GM18517 (cell line): ENCODE results near the gene ANXA8.
"Not testable (repeated sequence)": the region's sequence is repeated elsewhere in the genome, so short reads cannot be mapped to it uniquely, and the experiment has no call there.

Experiments
- ATAC-seq: cut with Tn5 transposase; IDR thresholded peaks from one replicate; pipeline ENCODE4 v1.9.1; 2021; ENCODE audit warnings: mild to moderate bottlenecking, moderate library complexity; ENCODE audit not compliant: unreplicated experiment

Gene ANXA8, protein sequence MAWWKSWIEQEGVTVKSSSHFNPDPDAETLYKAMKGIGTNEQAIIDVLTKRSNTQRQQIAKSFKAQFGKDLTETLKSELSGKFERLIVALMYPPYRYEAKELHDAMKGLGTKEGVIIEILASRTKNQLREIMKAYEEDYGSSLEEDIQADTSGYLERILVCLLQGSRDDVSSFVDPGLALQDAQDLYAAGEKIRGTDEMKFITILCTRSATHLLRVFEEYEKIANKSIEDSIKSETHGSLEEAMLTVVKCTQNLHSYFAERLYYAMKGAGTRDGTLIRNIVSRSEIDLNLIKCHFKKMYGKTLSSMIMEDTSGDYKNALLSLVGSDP

DNA sequence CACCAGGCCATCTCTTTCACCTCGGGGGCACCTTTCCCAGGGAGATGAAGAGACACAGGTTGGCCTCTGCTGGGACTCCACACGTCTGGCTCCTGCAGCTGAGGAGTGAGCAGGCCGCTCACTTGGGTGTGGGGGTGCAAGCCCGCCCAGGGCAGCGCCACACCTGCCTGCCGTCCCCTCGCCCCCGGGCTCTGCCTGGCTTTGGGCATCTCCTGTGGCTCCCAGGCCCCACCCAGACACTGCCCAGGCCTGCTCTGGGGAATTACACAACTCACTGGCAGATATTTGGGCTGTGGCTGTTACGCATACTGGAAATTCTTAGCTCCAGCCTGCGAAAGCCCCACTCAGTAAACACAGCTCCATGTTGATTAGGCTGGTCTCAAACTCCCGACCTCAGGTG, at the start of gene ANXA8:
Gene ANXA8 (minus strand): TSS at position 193 of the 400 bp plus-strand sequence. CDS start 182 bp downstream, at position 11.
- ATAC-seq: not testable (repeated sequence)

DNA sequence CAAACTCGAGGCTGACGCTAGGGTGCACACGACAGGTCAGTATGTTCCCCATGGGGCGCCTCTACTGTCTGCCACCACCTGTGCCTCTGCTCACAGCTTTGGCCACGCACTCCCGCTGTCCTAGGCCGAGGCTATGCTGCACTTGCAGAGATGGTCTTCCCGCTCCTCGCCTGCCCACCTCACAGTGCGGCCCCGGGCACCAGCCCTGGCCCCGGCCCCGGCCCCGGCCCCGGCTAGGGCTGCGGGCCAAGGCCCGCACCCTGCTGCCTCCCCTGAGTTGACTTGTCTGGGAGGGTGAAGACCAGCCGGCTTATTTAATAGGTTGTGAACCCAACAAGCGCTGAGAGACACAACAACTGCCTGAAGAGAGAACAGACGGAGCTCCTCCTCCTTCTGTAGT, 39.6 kb upstream of the ANXA8 start, which contains the start of gene AGAP9:
Gene AGAP9 (minus strand): TSS at position 164 of the 400 bp plus-strand sequence. CDS start 112 bp downstream, at position 52.
- ATAC-seq: not testable (repeated sequence)

GRCh38 chr10:47502313-47502712, 18.4 kb upstream of the ANXA8 start:
- ATAC-seq: not testable (repeated sequence)

GRCh38 chr10:47494226-47494625, 10.3 kb upstream of the ANXA8 start:
- not testable (repeated sequence) for ATAC-seq

DNA sequence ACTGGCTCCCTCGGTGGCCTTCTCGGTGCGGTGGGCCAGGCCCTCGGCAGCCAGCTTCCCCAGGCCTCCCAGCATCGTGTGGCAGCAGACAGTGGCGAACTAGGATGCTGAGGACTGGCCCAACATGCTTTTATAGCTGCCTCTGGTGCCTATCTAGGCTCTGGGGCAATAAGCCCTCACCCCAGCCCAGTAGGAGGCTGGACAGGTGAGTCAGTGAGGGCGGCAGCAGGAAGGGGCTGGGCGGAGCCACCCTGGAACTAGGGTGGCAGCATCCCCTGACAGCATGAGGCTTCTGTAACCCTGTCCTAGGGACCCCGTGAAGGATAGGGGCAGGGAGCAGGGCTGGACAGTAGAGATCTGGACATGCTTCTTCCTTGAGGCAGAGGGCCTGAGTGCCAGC, 7.7 kb upstream of the ANXA8 start, which contains the start of gene FAM25G:
Gene FAM25G (minus strand): TSS at position 101 of the 400 bp plus-strand sequence. CDS start 26 bp downstream, at position 75.
- ATAC-seq: not testable (repeated sequence)

DNA sequence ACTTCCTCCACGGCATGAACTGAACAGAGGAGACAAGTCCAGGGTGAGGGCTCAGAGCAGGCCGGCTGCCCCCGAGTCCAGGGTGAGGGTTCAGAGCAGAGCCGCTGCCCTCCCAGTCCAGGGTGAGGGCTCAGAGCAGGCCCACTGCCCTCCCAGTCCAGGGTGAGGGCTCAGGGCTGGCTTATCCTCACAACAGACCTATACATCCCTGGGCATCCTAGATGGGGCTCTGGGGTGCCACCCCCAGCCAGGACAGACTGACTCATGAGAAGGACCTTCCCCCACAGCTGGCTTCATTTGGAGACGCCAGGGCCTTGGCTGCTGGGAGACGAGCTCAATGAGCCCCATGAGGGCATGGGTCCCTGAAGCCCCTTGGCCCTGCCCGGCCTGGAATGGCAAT, 5.7 kb upstream of the ANXA8 start:
- not testable (repeated sequence) for ATAC-seq

DNA sequence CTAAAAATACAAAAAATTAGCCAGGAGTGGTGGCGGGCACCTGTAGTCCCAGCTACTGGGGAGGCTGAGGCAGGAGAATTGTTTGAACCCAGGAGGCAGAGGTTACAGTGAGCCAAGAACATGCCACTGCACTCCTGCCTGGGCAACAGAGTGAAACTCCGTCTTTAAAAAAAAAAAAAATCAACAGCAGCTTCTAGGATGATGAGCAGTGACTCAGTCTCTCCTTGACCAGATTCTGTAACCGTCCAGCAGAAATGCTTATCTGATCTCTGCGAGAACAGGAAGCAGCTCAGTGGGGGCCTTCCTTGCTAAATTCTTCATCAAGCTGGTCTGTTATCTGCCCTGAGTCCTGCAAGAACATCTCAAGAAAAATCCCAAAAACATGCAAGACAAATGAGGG, 2.0 kb upstream of the ANXA8 start:
- not testable (repeated sequence) for ATAC-seq

- ATAC-seq: not testable (repeated sequence)
Measured at GRCh38 chr10:47484786-47485185, 871 bp upstream of the ANXA8 start.

DNA sequence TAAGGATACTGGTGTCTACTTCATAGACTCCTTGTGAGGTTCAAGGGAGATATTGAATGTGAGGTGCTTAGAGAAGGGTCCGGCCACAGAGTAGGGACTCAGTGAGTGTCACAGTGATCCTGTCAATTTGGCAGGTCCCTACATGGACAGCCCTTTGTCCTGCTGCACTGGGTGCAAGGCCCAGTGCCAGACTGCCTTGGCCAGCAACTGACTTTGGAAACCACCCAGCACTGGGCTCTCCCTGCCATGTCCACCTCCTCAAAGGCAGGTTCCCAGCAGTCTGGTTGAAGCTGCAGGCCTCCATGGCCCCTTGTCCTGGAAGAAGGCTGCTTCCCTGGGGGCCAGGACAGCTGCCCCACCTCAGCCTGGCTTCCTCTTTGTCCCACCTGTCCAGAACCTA, 1.5 kb downstream of the ANXA8 start:
- ATAC-seq: not testable (repeated sequence)

- ATAC-seq: not testable (repeated sequence)
Measured at GRCh38 chr10:47481768-47482181, 2.1 kb downstream of the ANXA8 start.

DNA sequence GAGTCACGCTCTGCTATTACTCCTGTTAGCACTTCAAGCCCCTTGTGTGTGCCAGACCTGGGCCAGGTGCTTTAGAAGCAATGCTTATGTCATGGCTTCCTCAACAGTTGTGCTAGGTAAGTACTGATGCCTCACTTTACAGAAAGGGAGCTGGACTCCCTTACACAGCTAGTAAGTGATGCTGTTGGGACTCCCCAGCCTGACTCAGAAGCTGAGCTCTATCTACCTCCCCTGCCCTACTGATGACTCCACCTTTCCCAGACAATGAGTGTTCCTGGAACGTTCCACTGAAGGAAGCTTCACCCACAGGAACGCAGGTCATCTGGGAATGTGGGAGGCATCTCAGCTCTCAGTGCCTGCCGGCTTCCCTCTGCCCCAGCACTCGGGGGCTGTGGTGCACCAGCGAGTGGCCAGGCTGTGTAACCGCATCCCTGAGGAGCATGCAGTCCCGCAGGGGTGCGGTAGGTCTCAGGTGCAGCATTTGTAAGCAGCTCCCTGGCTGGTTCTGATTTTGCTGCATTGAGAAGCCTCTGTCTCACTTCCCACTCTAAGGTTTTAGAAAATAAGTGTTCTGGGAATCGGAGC, 2.6 kb downstream of the ANXA8 start:
- not testable (repeated sequence) for ATAC-seq

DNA sequence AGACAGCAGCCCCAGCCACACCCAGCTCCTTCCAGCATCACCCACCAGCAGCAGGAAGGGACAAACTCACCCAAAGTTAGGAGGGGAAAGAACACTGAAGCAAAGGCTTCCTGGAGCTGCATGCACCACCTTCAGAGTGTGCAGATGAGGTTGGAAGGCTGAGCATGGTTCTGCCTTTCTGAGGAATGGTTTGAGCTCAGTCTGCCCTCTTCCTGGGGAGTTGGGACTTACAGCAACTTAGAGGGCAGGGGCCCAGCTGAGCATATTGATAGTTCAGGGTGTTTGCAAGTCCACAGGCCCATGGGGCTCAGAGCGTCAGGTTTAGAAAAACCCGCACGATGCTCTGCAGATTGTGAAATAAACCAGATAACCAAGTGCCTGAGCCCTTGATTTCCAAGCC, 3.8 kb downstream of the ANXA8 start:
- not testable (repeated sequence) for ATAC-seq

GRCh38 chr10:47478114-47478513, 5.8 kb downstream of the ANXA8 start:
- ATAC-seq: not testable (repeated sequence)

- ATAC-seq: not testable (repeated sequence)
Measured at GRCh38 chr10:47477078-47477477, 6.8 kb downstream of the ANXA8 start.

GRCh38 chr10:47475101-47475500, 8.8 kb downstream of the ANXA8 start:
- not testable (repeated sequence) for ATAC-seq

DNA sequence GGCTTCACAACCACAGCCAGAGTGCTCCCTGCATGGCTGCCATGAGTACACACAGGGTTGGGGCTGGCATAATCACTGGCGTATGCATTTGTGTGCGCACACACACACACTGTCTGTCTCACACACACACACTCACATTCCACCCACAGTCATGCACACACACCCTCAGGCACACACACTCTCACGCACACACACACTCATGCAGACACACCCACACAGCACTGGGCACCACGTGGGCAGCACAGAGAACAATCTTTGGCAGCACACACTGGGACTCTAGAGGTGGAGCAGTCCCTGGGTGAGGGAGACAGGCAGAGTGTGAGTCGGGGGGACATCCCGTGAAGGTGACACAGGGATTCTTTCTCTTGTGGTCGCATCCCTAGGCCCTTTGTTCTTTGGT, 10.4 kb downstream of the ANXA8 start:
- not testable (repeated sequence) for ATAC-seq

DNA sequence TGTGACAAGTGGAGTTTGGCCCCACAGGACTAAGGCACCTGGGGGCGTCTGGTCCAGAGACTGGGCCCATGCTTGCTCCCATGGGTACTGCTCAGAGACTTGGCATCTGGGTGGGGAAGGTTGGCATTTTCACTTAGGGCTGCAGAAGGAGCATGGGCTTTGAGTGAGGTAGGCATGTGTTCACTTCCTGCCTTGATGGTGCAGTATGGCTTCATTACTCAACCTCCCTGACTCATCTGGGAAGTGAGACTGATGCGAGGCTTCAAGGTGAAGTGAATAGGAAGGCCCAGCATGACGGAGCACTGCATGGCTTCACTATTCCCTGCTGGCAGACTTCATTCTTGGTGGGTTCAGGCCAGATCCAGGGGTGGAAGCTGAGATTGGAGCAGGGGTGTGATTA, 11.3 kb downstream of the ANXA8 start:
- not testable (repeated sequence) for ATAC-seq

- not testable (repeated sequence) for ATAC-seq
Measured at GRCh38 chr10:47472072-47472471, 11.8 kb downstream of the ANXA8 start.

DNA sequence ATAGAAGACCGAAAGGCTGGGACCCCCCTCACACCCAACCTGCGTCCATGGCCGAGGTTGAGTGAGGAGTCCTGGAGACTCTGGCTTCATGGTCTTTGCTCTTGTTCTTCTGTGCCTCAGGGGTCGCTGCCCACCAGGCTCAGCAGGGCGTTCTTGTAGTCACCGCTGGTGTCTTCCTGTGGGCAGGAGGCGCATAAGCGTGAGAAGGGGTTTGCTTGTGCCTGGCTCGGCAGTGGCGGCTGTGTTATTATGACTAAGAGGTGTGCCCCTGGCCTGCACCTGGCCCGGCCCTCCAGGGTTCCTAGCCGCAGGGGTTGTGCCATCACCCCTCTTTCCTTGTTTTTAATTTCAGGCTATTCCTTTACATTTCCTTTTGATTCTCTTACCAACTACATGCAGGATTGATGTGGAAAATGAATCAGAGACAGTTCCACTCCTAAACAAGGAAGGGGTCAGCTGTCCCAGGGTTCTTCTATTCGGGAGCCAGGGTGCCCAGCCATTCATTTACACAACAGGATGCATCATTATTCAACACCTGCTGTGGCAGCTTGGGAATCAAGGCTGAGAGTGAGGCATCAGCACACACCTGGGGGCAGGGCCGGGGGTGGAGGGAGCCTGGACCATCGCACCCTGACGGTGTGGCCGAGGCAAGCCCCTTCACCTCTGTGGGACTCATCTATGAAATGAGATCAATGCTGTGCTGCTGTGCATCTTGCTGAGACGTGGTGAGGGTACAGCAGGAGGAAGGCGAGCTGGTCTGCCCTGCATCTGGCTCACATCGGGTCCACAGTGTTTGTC, 15.0 kb downstream of the ANXA8 start:
- ATAC-seq: not testable (repeated sequence)

GRCh38 chr10:47467957-47468356, 16.0 kb downstream of the ANXA8 start:
- not testable (repeated sequence) for ATAC-seq

DNA sequence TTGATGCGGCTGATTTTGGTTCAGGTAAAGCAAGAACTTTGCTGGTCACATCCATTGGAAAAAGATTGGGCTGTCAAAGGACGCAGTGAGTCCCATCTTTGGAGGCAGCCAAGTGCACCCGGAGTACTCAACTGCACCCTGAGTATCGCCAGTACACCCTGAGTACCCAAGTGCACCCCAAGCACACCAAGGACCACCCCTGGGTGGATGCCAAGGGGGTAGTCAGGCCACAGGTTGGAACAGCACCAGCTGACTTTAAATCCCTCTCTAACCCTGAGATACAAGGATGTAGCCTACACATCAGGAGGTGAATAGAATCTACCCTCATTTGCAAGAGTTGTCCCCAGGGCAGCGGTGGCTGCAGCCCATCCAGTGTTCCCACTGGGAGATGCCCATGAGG, 16.5 kb downstream of the ANXA8 start:
- not testable (repeated sequence) for ATAC-seq
